PC-9 (cell line): ENCODE measurements around the gene CLDN14.

Source experiments
- EZH2 ChIP-seq: fragments of 200-600 bp; sonication (generic); IDR thresholded peaks from 2 replicates; pipeline ENCODE4 v1.8.0; 2017; ENCODE audit warnings: antibody characterized with exemption, low read depth
- TF ChIP-seq, protein P1 (sequence below): fragments of 200-600 bp; sonication (generic); conservative IDR thresholded peaks from 2 replicates; pipeline ENCODE4 v1.6.1; 2017; ENCODE audit warnings: mixed run types, antibody characterized with exemption, mild to moderate bottlenecking, moderate library complexity

DNA sequence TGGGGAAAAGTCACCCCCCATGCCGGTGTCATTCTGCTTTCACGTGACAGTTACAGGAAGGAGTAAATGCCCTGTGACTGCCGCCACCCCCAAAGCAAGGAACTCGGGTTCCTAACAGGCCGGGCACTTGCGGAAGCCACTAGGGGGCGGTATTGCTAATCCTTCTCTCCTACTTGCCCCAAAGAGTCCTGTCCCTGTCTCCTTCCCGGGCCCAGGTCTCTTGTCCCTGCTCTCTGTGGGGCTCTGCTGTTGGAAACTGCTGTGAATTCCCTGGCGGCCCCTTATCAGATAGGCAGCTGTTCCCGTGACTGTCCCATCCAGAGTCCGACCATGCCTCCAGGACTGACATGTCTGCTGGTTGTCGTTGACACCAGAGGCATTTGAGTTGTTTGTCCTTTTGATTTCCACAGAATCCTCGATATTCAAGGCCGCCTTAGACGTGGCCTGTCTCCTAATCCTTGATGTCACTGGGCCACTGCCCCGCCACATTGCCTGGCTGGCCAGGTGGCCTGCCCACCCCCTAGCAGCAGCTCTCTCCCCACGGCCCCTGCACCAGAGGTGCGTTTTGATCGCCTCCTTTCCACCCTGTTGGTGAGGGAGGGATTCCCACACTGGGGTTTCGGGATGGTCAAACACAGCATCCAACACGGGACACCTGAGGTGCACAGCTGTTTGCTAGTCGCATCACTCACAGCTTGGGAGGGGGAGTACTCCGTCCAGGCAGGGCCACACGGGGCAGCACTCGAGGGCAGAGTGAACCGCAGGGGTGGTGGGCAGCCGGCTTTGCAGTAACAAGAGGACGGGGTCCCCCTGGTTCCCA, 57.4 kb downstream of the CLDN14 start:
- TF ChIP-seq, protein P1, sequence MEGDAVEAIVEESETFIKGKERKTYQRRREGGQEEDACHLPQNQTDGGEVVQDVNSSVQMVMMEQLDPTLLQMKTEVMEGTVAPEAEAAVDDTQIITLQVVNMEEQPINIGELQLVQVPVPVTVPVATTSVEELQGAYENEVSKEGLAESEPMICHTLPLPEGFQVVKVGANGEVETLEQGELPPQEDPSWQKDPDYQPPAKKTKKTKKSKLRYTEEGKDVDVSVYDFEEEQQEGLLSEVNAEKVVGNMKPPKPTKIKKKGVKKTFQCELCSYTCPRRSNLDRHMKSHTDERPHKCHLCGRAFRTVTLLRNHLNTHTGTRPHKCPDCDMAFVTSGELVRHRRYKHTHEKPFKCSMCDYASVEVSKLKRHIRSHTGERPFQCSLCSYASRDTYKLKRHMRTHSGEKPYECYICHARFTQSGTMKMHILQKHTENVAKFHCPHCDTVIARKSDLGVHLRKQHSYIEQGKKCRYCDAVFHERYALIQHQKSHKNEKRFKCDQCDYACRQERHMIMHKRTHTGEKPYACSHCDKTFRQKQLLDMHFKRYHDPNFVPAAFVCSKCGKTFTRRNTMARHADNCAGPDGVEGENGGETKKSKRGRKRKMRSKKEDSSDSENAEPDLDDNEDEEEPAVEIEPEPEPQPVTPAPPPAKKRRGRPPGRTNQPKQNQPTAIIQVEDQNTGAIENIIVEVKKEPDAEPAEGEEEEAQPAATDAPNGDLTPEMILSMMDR = peak; percentile 80
- no peak for TF ChIP-seq EZH2
